Nephron progenitor cell (in vitro differentiated cells): ENCODE results near the gene GK.

Source experiments
- DNase-seq: peaks from one replicate; pipeline ENCODE4 v3.0.0; 2021
- H3K27ac Mint-ChIP-seq: 2 replicates; pipeline ENCODE4 v1.8.0; 2021; ENCODE audit warnings: mild to moderate bottlenecking, moderate library complexity, mixed read lengths
- H3K27me3 Mint-ChIP-seq: 2 replicates; pipeline ENCODE4 v1.8.0; 2021; ENCODE audit warnings: mild to moderate bottlenecking, low read depth, mixed read lengths; ENCODE audit not compliant: poor library complexity
- H3K36me3 Mint-ChIP-seq: 2 replicates; pipeline ENCODE4 v1.8.0; 2021; ENCODE audit warnings: low read depth, mixed read lengths
- H3K4me1 Mint-ChIP-seq: 2 replicates; pipeline ENCODE4 v1.8.0; 2021; ENCODE audit warnings: mixed read lengths
- H3K4me3 Mint-ChIP-seq: 2 replicates; pipeline ENCODE4 v1.8.0; 2021; ENCODE audit warnings: mild to moderate bottlenecking, moderate library complexity, mixed read lengths
- H3K9me3 Mint-ChIP-seq: 2 replicates; pipeline ENCODE4 v1.8.0; 2021; ENCODE audit warnings: mild to moderate bottlenecking, moderate library complexity, mixed read lengths
- CTCF ChIP-seq: fragments of 200-600 bp; sonication (generic); IDR thresholded peaks from 2 replicates; pipeline ENCODE4 v1.5.0; 2021; ENCODE audit warnings: antibody characterized with exemption

The GK gene

GRCh38 chrX:30653415-30654131, at the start of gene GK:
Gene GK, plus strand, starts transcription at chrX:30653423. Its CDS starts 115 bp downstream, at chrX:30653538.
- no peak for DNase-seq
- no peaks in the 10 kb centered on the region for H3K36me3 Mint-ChIP-seq
- H3K27ac Mint-ChIP-seq: peak within 1 kb of the TSS; percentile 88
- H3K4me3 Mint-ChIP-seq: peak within 1 kb of the TSS; percentile 89
- H3K4me1 Mint-ChIP-seq: peaks cover 15% of the 10 kb centered on the region
- no peaks in the 10 kb centered on the region for H3K9me3 Mint-ChIP-seq
- no peaks in the 10 kb centered on the region for H3K27me3 Mint-ChIP-seq
- TF ChIP-seq CTCF: no peak

- Mint-ChIP-seq H3K9me3 (peaks cover 8% of the 10 kb centered on the region), H3K4me3 (no peak overlapping the region), H3K36me3 (no peaks in the 10 kb centered on the region), H3K4me1 (no peaks in the 10 kb centered on the region), H3K27ac (no peak overlapping the region), H3K27me3 (no peaks in the 10 kb centered on the region)
- no peak for TF ChIP-seq CTCF
- DNase-seq: no peak
Measured at GRCh38 chrX:30607155-30607554, 46.1 kb upstream of the GK start.

- Mint-ChIP-seq H3K27me3 (no peaks in the 10 kb centered on the region), H3K9me3 (no peaks in the 10 kb centered on the region), H3K27ac (no peak overlapping the region), H3K4me1 (no peaks in the 10 kb centered on the region), H3K36me3 (no peaks in the 10 kb centered on the region), H3K4me3 (no peak overlapping the region)
- TF ChIP-seq CTCF: no peak
- DNase-seq: no peak
Measured at GRCh38 chrX:30610026-30610425, 43.2 kb upstream of the GK start.

DNA sequence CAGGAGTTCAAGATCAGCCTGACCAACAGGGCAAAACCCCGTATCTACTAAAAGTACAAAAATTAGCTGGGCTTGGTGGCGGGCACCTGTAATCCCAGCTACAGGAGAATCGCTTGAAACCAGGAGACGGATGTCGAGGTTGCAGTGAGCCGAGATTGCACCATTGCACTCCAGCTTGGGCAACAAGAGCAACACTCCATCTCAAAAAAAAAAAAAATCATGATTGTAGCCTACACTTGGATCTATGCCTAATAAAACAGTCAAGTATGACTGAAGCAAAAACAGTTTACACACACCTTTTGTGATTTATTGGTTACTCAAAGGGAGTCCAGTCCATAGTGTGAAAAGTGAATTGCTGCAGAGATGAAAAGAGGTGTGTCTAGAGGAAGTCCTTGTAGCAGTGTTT, 41.0 kb upstream of the GK start:
- Mint-ChIP-seq H3K36me3 (no peaks in the 10 kb centered on the region), H3K4me3 (no peak overlapping the region), H3K27ac (no peak overlapping the region), H3K27me3 (no peaks in the 10 kb centered on the region), H3K4me1 (no peaks in the 10 kb centered on the region), H3K9me3 (peaks cover 14% of the 10 kb centered on the region)
- no peak for TF ChIP-seq CTCF
- DNase-seq: no peak

DNA sequence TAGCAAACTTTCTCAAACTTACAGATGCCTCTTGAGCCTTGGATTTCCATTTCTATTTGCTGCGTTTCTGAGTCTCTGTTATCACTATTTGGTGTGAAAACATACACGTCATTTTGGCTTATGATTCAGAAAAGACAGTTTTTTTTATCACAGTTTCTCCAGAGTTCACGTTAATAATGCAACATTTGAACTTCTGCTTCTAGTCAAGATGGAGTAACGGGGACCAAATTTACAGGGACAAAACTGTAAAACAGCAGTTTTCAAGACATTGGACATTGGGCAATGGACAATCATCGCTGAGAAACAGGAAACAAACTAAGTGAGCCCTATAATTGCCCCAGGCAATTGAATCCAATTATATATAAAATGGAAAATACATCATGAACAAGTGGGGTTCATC, 39.5 kb upstream of the GK start:
- Mint-ChIP-seq H3K27me3 (no peaks in the 10 kb centered on the region), H3K27ac (no peak overlapping the region), H3K4me3 (no peak overlapping the region), H3K9me3 (peaks cover 14% of the 10 kb centered on the region), H3K4me1 (no peaks in the 10 kb centered on the region), H3K36me3 (no peaks in the 10 kb centered on the region)
- no peak for TF ChIP-seq CTCF
- DNase-seq: no peak

GRCh38 chrX:30615229-30615628, 38.0 kb upstream of the GK start:
- H3K4me1 Mint-ChIP-seq: no peaks in the 10 kb centered on the region
- no peaks in the 10 kb centered on the region for H3K27me3 Mint-ChIP-seq
- no peak overlapping the region for H3K27ac Mint-ChIP-seq
- H3K36me3 Mint-ChIP-seq: no peaks in the 10 kb centered on the region
- DNase-seq: no peak
- TF ChIP-seq CTCF: no peak
- H3K9me3 Mint-ChIP-seq: peaks cover 22% of the 10 kb centered on the region
- no peak overlapping the region for H3K4me3 Mint-ChIP-seq
